A673 (cell line): Measurements from ENCODE around the gene CETP. TPM values are rescaled to one million over a fixed set of nuclear protein-coding genes. Genes with fewer than 3 reads are reported as not detected.

Experiments used
- BruUV-seq: library from RNA; stranded (reverse); fragments of 400-500 nt; replicated peaks from 2 replicates; lab custom pipeline; 2021; lab: Mats Ljungman, UMichigan
- CTCF ChIA-PET: fragments of 300-600 bp; sonication (Branson Sonifier 250); formaldehyde crosslinking; loops from one replicate; lab custom pipeline; 2022; ENCODE audit warnings: antibody characterized with exemption; lab: Charles Lee
- POLR2A ChIA-PET: fragments of 300-600 bp; sonication (Branson Sonifier 250); formaldehyde crosslinking; loops from one replicate; lab custom pipeline; 2022; ENCODE audit warnings: antibody characterized with exemption; ENCODE audit not compliant: low non-redundant PET; lab: Charles Lee
- DNase-seq: peaks from one replicate; pipeline ENCODE4 v3.0.0-alpha.2; 2015; ENCODE audit warnings: low spot score
- H3K27ac ChIP-seq: fragments of 200-600 bp; sonication (generic); 2 replicates; pipeline ENCODE4 v1.5.1; 2016; ENCODE audit warnings: mixed run types, low read depth, mild to moderate bottlenecking, mixed read lengths, antibody characterized with exemption, low read length; ENCODE audit not compliant: poor library complexity, severe bottlenecking
- H3K27me3 ChIP-seq: fragments of 200-600 bp; sonication (generic); replicated peaks from 2 replicates; pipeline ENCODE4 v1.6.1; 2017; ENCODE audit warnings: mixed run types, low read depth, mild to moderate bottlenecking, mixed read lengths, antibody characterized with exemption, low read length; ENCODE audit not compliant: insufficient read depth, poor library complexity
- H3K36me3 ChIP-seq: fragments of 200-600 bp; sonication (generic); 2 replicates; pipeline ENCODE4 v1.6.1; 2016; ENCODE audit warnings: mixed run types, mild to moderate bottlenecking, mixed read lengths, antibody characterized with exemption, low read length; ENCODE audit not compliant: insufficient read depth, poor library complexity, severe bottlenecking
- H3K4me1 ChIP-seq: fragments of 200-600 bp; sonication (generic); 2 replicates; pipeline ENCODE4 v1.6.1; 2017; ENCODE audit warnings: mixed run types, mild to moderate bottlenecking, mixed read lengths, antibody characterized with exemption, low read length; ENCODE audit not compliant: insufficient read depth, poor library complexity, severe bottlenecking
- H3K4me3 ChIP-seq: fragments of 200-600 bp; sonication (generic); 2 replicates; pipeline ENCODE4 v1.5.1; 2016; ENCODE audit warnings: low read depth, mixed run types, mild to moderate bottlenecking, mixed read lengths, low read length; ENCODE audit not compliant: poor library complexity, severe bottlenecking
- H3K9me3 ChIP-seq: fragments of 200-600 bp; sonication (generic); 2 replicates; pipeline ENCODE4 v1.6.1; 2016; ENCODE audit warnings: mixed run types, low read depth, mild to moderate bottlenecking, mixed read lengths, antibody characterized with exemption, low read length; ENCODE audit not compliant: poor library complexity, severe bottlenecking
- CTCF ChIP-seq: fragments of 300-800, 200-600 bp; sonication (generic); conservative IDR thresholded peaks from 2 replicates; pipeline ENCODE4 v1.5.1; 2017; ENCODE audit warnings: low read depth, mild to moderate bottlenecking, antibody characterized with exemption, low read length, moderate library complexity, mixed read lengths
- EZH2 ChIP-seq: fragments of 200-600 bp; sonication (generic); IDR thresholded peaks from 2 replicates; pipeline ENCODE4 v1.6.1; 2017; ENCODE audit warnings: borderline replicate concordance, low read depth, mild to moderate bottlenecking, mixed read lengths, antibody characterized with exemption, low read length; ENCODE audit not compliant: poor library complexity, severe bottlenecking
- intact Hi-C: fragments of 100-400 bp; cut with micrococcal nuclease; formaldehyde crosslinking; loops from one replicate; pipeline ENCODE4 v1.10.0; 2022; ENCODE audit not compliant: unreplicated experiment
- total RNA-seq: library from RNA; stranded (reverse); gene quantifications from 2 replicates; pipeline ENCODE4 v1.2.3, GENCODE V29; 2021

Gene CETP
- total RNA-seq, 1 experiment from 2014 or later: not detected

GRCh38 chr16:57013902-57014301 lies 52.2 kb downstream of the CETP start:
- intact Hi-C loops: no loop called here
- Histone ChIP-seq H3K4me1 (no peaks in the 10 kb centered on the region), H3K27ac (no peak overlapping the region), H3K4me3 (no peak overlapping the region), H3K9me3 (no peaks in the 10 kb centered on the region), H3K27me3 (no peaks in the 10 kb centered on the region), H3K36me3 (no peaks in the 10 kb centered on the region)
- POLR2A ChIA-PET: no interaction called here
- TF ChIP-seq EZH2: no peak
- TF ChIP-seq CTCF: no peak
- CTCF ChIA-PET: no interaction called here
- no peak for DNase-seq
- no TSS peak for BruUV-seq

- H3K4me1 ChIP-seq: no peaks in the 10 kb centered on the region
- H3K36me3 ChIP-seq: no peaks in the 10 kb centered on the region
- BruUV-seq: no TSS peak
- no peaks in the 10 kb centered on the region for H3K9me3 ChIP-seq
- no peak for DNase-seq
- TF ChIP-seq EZH2 (no peak), CTCF (no peak)
- CTCF ChIA-PET: no interaction called here
- POLR2A ChIA-PET: no interaction called here
- H3K4me3 ChIP-seq: no peak overlapping the region
- H3K27me3 ChIP-seq: no peaks in the 10 kb centered on the region
- no peak overlapping the region for H3K27ac ChIP-seq
- intact Hi-C loops: no loop called here
These were observed 54.6 kb downstream of the CETP start for GRCh38 chr16:57016301-57016700.

- Histone ChIP-seq H3K4me1 (no peaks in the 10 kb centered on the region), H3K36me3 (no peaks in the 10 kb centered on the region), H3K9me3 (no peaks in the 10 kb centered on the region), H3K27ac (no peak overlapping the region), H3K4me3 (no peak overlapping the region), H3K27me3 (no peaks in the 10 kb centered on the region)
- intact Hi-C loops: no loop called here
- DNase-seq: no peak
- POLR2A ChIA-PET: no interaction called here
- CTCF ChIA-PET: no interaction called here
- no peak for TF ChIP-seq CTCF
- TF ChIP-seq EZH2: no peak
- BruUV-seq: no TSS peak
These were observed 55.1 kb downstream of the CETP start for GRCh38 chr16:57016831-57017230.
